Astrocyte (in vitro differentiated cells and primary cell): ENCODE data around the gene SMARCA4. TPM values are rescaled to one million over a fixed set of nuclear protein-coding genes. Genes with fewer than 3 reads are reported as not detected.

Source experiments
- DNase-seq: peaks from one replicate; pipeline ENCODE4 v3.0.0-alpha.2; 2010; ENCODE audit warnings: low read depth
- FAIRE-seq: peaks from 2 replicates; lab custom pipeline; 2011; peaks lifted over from hg19 to GRCh38; lab: Jason Lieb, UNC
- H2AFZ ChIP-seq: 2 replicates; pipeline ENCODE4 v1.6.0; 2012; ENCODE audit warnings: low read depth, low read length, inconsistent platforms
- H3K27ac ChIP-seq: 2 replicates; pipeline ENCODE4 v1.5.1; 2011; ENCODE audit warnings: low read depth, low read length, inconsistent platforms
- H3K27me3 ChIP-seq: 2 replicates; pipeline ENCODE4 v1.6.0; 2011; ENCODE audit warnings: low read length, inconsistent platforms; ENCODE audit not compliant: insufficient read depth
- H3K36me3 ChIP-seq: 2 replicates; pipeline ENCODE4 v1.5.1; 2011; ENCODE audit warnings: low read length, inconsistent platforms; ENCODE audit not compliant: insufficient read depth
- H3K4me1 ChIP-seq: 2 replicates; pipeline ENCODE4 v1.5.1; 2011; ENCODE audit warnings: low read length, inconsistent platforms; ENCODE audit not compliant: insufficient read depth
- H3K4me2 ChIP-seq: 2 replicates; pipeline ENCODE4 v1.6.0; 2012; ENCODE audit warnings: low read length, inconsistent platforms
- H3K4me3 ChIP-seq: 2 replicates; pipeline ENCODE4 v1.5.1; 2011; ENCODE audit warnings: low read depth, mild to moderate bottlenecking, low read length, inconsistent platforms; ENCODE audit not compliant: insufficient read depth
- H3K79me2 ChIP-seq: 2 replicates; pipeline ENCODE4 v1.6.0; 2012; ENCODE audit warnings: mild to moderate bottlenecking, low read length, inconsistent platforms; ENCODE audit not compliant: insufficient read depth
- H3K9ac ChIP-seq: 2 replicates; pipeline ENCODE4 v1.6.0; 2012; ENCODE audit warnings: mild to moderate bottlenecking, low read length, inconsistent platforms
- H3K9me3 ChIP-seq: 2 replicates; pipeline ENCODE4 v1.5.1; 2012; ENCODE audit warnings: low read depth, mild to moderate bottlenecking, low read length, inconsistent platforms; ENCODE audit not compliant: insufficient read depth
- H4K20me1 ChIP-seq: 2 replicates; pipeline ENCODE4 v1.6.0; 2012; ENCODE audit warnings: low read length, inconsistent platforms; ENCODE audit not compliant: insufficient read depth
- H3K27ac Mint-ChIP-seq: one replicate; pipeline ENCODE4 v1.8.0; 2021; ENCODE audit warnings: mild to moderate bottlenecking, mixed read lengths; ENCODE audit not compliant: unreplicated experiment
- H3K27me3 Mint-ChIP-seq: one replicate; pipeline ENCODE4 v1.8.0; 2021; ENCODE audit warnings: low read depth, mixed read lengths; ENCODE audit not compliant: unreplicated experiment
- H3K36me3 Mint-ChIP-seq: one replicate; pipeline ENCODE4 v1.8.0; 2021; ENCODE audit warnings: low read depth, mixed read lengths; ENCODE audit not compliant: unreplicated experiment
- H3K4me1 Mint-ChIP-seq: one replicate; pipeline ENCODE4 v1.8.0; 2021; ENCODE audit warnings: low read depth, mixed read lengths; ENCODE audit not compliant: unreplicated experiment
- H3K4me3 Mint-ChIP-seq: one replicate; pipeline ENCODE4 v1.8.0; 2021; ENCODE audit warnings: mild to moderate bottlenecking, moderate library complexity, mixed read lengths; ENCODE audit not compliant: unreplicated experiment
- H3K9me3 Mint-ChIP-seq: one replicate; pipeline ENCODE4 v1.8.0; 2021; ENCODE audit warnings: mild to moderate bottlenecking, mixed read lengths; ENCODE audit not compliant: unreplicated experiment
- EZH2 ChIP-seq: IDR thresholded peaks from 2 replicates; pipeline ENCODE4 v1.6.1; 2012; ENCODE audit warnings: mild to moderate bottlenecking, low read length, inconsistent platforms; ENCODE audit not compliant: insufficient read depth
- total RNA-seq: library from RNA; stranded (reverse); gene quantifications from 2 replicates; pipeline ENCODE4 v1.2.1, GENCODE V29; 2021
- TF ChIP-seq, protein P1 (sequence below): IDR thresholded peaks from 2 replicates; pipeline ENCODE4 v1.5.1; 2011; ENCODE audit warnings: low read depth, mild to moderate bottlenecking, inconsistent platforms, low read length, moderate library complexity; ENCODE audit not compliant: insufficient read depth

The SMARCA4 gene
- total RNA-seq, 1 donor from 2014 or later: 159 TPM

DNA sequence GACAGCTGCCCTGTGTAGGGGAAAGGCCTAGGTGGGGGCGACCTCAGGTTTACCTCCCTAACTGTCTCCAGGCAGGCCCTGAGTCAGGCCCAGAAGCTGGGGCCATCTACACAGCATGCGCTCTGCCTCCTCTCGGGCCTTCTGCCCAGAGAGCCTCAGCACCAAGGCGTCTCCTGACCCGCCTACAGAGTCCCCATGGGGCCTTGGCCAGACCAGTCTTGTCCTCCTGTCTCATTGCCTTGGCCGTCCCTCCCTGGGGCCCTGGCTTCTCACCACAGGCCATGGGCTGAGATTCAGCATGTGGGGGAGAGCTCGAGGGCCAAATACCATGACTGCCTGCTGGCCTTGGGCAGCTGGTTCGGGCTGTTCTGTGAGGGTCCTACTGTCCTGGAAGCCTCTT, 59.0 kb downstream of the SMARCA4 start:
- Histone ChIP-seq H3K27me3 (no peaks in the 10 kb centered on the region), H3K9ac (no peak overlapping the region), H3K27ac (no peak overlapping the region), H4K20me1 (peaks cover 57% of the 10 kb centered on the region), H3K9me3 (no peaks in the 10 kb centered on the region), H3K79me2 (peaks cover 12% of the 10 kb centered on the region), H3K4me1 (peaks cover 10% of the 10 kb centered on the region), H2AFZ (no peak overlapping the region), H3K4me3 (no peak overlapping the region), H3K4me2 (no peak overlapping the region), H3K36me3 (peaks cover 38% of the 10 kb centered on the region)
- Mint-ChIP-seq H3K36me3 (peaks cover 21% of the 10 kb centered on the region), H3K27me3 (no peaks in the 10 kb centered on the region), H3K4me1 (peaks cover 12% of the 10 kb centered on the region), H3K4me3 (no peak overlapping the region), H3K27ac (no peak overlapping the region), H3K9me3 (no peaks in the 10 kb centered on the region)
- FAIRE-seq (no peak), DNase-seq (no peak)
- TF ChIP-seq, protein P1, sequence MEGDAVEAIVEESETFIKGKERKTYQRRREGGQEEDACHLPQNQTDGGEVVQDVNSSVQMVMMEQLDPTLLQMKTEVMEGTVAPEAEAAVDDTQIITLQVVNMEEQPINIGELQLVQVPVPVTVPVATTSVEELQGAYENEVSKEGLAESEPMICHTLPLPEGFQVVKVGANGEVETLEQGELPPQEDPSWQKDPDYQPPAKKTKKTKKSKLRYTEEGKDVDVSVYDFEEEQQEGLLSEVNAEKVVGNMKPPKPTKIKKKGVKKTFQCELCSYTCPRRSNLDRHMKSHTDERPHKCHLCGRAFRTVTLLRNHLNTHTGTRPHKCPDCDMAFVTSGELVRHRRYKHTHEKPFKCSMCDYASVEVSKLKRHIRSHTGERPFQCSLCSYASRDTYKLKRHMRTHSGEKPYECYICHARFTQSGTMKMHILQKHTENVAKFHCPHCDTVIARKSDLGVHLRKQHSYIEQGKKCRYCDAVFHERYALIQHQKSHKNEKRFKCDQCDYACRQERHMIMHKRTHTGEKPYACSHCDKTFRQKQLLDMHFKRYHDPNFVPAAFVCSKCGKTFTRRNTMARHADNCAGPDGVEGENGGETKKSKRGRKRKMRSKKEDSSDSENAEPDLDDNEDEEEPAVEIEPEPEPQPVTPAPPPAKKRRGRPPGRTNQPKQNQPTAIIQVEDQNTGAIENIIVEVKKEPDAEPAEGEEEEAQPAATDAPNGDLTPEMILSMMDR: no peak
- no peak for TF ChIP-seq EZH2

DNA sequence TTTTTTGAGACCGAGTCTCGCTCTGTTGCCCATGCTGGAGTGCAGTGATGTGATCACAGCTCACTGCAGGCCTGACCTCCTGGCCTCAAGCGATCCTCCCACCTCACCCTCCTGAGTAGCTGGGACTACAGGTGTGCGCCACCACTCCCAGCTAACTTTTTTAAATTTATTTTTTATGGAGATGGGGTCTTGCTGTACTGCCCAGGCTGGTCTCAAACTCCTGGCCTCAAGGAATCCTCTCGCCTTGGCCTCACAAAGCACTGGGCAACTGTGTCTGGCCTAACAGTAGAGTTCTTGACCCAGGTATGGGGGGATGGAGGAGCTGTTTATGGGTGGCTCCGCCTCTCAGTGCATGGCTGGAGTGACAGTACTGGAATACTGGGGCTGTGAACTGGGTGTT, 59.6 kb downstream of the SMARCA4 start:
- Mint-ChIP-seq H3K27ac (no peak overlapping the region), H3K9me3 (no peaks in the 10 kb centered on the region), H3K4me1 (peaks cover 12% of the 10 kb centered on the region), H3K36me3 (peaks cover 22% of the 10 kb centered on the region), H3K4me3 (no peak overlapping the region), H3K27me3 (no peaks in the 10 kb centered on the region)
- no peak for FAIRE-seq
- Histone ChIP-seq H3K4me3 (no peak overlapping the region), H2AFZ (no peak overlapping the region), H3K9me3 (no peaks in the 10 kb centered on the region), H3K36me3 (peaks cover 32% of the 10 kb centered on the region), H3K27me3 (no peaks in the 10 kb centered on the region), H3K4me1 (peaks cover 10% of the 10 kb centered on the region), H3K9ac (no peak overlapping the region), H3K27ac (no peak overlapping the region), H3K79me2 (peaks cover 12% of the 10 kb centered on the region), H3K4me2 (no peak overlapping the region), H4K20me1 (peaks cover 51% of the 10 kb centered on the region)
- DNase-seq: no peak
- TF ChIP-seq, protein P1: no peak
- TF ChIP-seq EZH2: no peak

DNA sequence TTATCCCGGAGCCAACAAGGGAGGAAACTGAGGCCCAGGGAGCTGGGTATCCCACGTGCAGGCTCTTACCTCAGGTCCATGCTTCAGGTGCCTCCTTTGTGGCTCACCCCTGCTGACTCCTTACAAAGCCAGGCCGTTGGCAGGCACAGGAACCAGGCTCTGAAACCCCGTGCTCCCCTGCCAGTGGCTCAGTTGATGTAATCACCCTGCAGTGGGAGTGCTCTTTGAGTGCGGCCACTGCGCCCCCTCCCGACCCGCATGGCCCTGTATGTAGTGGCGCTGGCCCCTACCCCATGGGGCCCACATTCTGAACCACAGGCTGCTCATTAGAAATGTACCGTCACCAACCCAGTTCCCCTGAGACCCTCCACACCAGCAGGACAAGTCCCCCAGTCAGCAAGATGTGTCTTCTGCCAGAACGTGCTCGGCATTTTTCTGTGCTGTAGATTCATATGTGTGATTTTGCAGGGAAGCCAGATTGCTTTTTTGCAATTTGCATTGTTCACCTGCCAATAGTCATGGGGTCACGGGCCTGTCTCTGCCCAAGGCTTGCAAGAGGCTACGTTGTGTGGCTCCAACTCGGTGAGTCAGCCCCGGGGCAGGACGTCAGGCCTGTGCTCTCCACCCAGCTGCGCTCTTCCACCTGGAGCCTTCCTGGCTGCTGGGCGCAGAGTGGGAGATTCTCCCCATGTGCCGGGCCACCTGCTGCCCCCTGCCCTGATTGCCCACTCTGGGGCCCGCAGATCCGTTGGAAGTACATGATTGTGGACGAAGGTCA, 60.3 kb downstream of the SMARCA4 start:
- no peak for TF ChIP-seq EZH2
- TF ChIP-seq, protein P1: no peak
- no peak overlapping the region for H3K9ac ChIP-seq
- no peak overlapping the region for H2AFZ ChIP-seq
- peaks cover 21% of the 10 kb centered on the region for H3K36me3 Mint-ChIP-seq
- DNase-seq: no peak
- H3K9me3 ChIP-seq: no peaks in the 10 kb centered on the region
- H3K27ac ChIP-seq: no peak overlapping the region
- H3K4me3 Mint-ChIP-seq: no peak overlapping the region
- no peaks in the 10 kb centered on the region for H3K27me3 Mint-ChIP-seq
- no peak for FAIRE-seq
- peaks cover 47% of the 10 kb centered on the region for H4K20me1 ChIP-seq
- no peak overlapping the region for H3K4me3 ChIP-seq
- no peak overlapping the region for H3K4me2 ChIP-seq
- peaks cover 30% of the 10 kb centered on the region for H3K36me3 ChIP-seq
- H3K27ac Mint-ChIP-seq: no peak overlapping the region
- H3K4me1 ChIP-seq: peaks cover 10% of the 10 kb centered on the region
- H3K9me3 Mint-ChIP-seq: no peaks in the 10 kb centered on the region
- H3K4me1 Mint-ChIP-seq: peaks cover 12% of the 10 kb centered on the region
- no peaks in the 10 kb centered on the region for H3K27me3 ChIP-seq
- peaks cover 12% of the 10 kb centered on the region for H3K79me2 ChIP-seq
